NCI-H1048 (cell line): Measurements from ENCODE around the gene TCP11.

Source experiments
- DNase-seq: peaks from one replicate; lab custom pipeline; 2025; lab: John Stamatoyannopoulos, UW

Gene TCP11

GRCh38 chr6:35173044-35173426 is 31.9 kb upstream of the TCP11 start:
- no peak for DNase-seq

- no peak for DNase-seq
Measured at GRCh38 chr6:35170891-35171290, 29.8 kb upstream of the TCP11 start.

- DNase-seq = no peak
Measured at GRCh38 chr6:35170166-35170565, 29.0 kb upstream of the TCP11 start.

- DNase-seq = no peak
Measured at GRCh38 chr6:35168461-35168861, 27.3 kb upstream of the TCP11 start.

- DNase-seq = no peak
Measured at GRCh38 chr6:35167505-35167904, 26.4 kb upstream of the TCP11 start.

- DNase-seq = no peak
Measured at GRCh38 chr6:35166520-35166919, 25.4 kb upstream of the TCP11 start.

- no peak for DNase-seq
Measured at GRCh38 chr6:35166116-35166515, 25.0 kb upstream of the TCP11 start.

- DNase-seq = no peak
Measured at GRCh38 chr6:35165630-35166071, 24.5 kb upstream of the TCP11 start.

GRCh38 chr6:35164868-35165267 is 23.7 kb upstream of the TCP11 start:
- DNase-seq = no peak

GRCh38 chr6:35164277-35164676 is 23.1 kb upstream of the TCP11 start:
- no peak for DNase-seq

- DNase-seq = no peak
Measured at GRCh38 chr6:35163836-35164235, 22.7 kb upstream of the TCP11 start.

GRCh38 chr6:35161776-35162607 is 20.9 kb upstream of the TCP11 start:
- DNase-seq = no peak

- DNase-seq = no peak
Measured at GRCh38 chr6:35161266-35161665, 20.1 kb upstream of the TCP11 start.

- no peak for DNase-seq
Measured at GRCh38 chr6:35160642-35161041, 19.5 kb upstream of the TCP11 start.

- DNase-seq = no peak
Measured at GRCh38 chr6:35158520-35158919, 17.4 kb upstream of the TCP11 start.

GRCh38 chr6:35154947-35155346 is 13.8 kb upstream of the TCP11 start:
- no peak for DNase-seq

GRCh38 chr6:35154262-35154661 is 13.1 kb upstream of the TCP11 start:
- no peak for DNase-seq

GRCh38 chr6:35152067-35152707 is 11.0 kb upstream of the TCP11 start:
- no peak for DNase-seq

GRCh38 chr6:35151466-35151865 is 10.3 kb upstream of the TCP11 start:
- no peak for DNase-seq

GRCh38 chr6:35149891-35150566 is 8.9 kb upstream of the TCP11 start:
- no peak for DNase-seq

- DNase-seq = no peak
Measured at GRCh38 chr6:35148167-35148741, 7.1 kb upstream of the TCP11 start.

GRCh38 chr6:35147486-35147885 is 6.3 kb upstream of the TCP11 start:
- DNase-seq = no peak

- DNase-seq = no peak
Measured at GRCh38 chr6:35147026-35147425, 5.9 kb upstream of the TCP11 start.
